ENCODE data around the gene TGOLN2. TPM values are rescaled to one million over a fixed set of nuclear protein-coding genes. Genes with fewer than 3 reads are reported as not detected.
A peak's percentile ranks its signal among the peaks of the same experiment; 100 is the strongest.

Gene TGOLN2
- total RNA-seq, 1 experiment from 2014 or later: 56.0 TPM

GRCh38 chr2:85269959-85270358, 57.8 kb downstream of the TGOLN2 start:
- H3K27ac ChIP-seq (ENCODE audit: low read depth, low read length, poor library complexity, severe bottlenecking): peak overlapping the region; percentile 45
- H3K9me3 ChIP-seq (ENCODE audit: low read depth, low read length, poor library complexity, severe bottlenecking): no peaks in the 10 kb centered on the region
- no peak for TF ChIP-seq CTCF (conservative IDR thresholded peaks at IDR 0.05; ENCODE audit: low read depth, low read length)
- TF ChIP-seq EZH2 (IDR thresholded peaks at IDR 0.05; ENCODE audit: borderline replicate concordance, low read depth, low read length, poor library complexity, severe bottlenecking): no peak
- CTCF ChIA-PET: no interaction called here
- no peaks in the 10 kb centered on the region for H3K36me3 ChIP-seq (ENCODE audit: insufficient read depth, low read length, poor library complexity, severe bottlenecking)
- H3K4me1 ChIP-seq (ENCODE audit: insufficient read depth, low read length, poor library complexity, severe bottlenecking): peaks cover 29% of the 10 kb centered on the region
- DNase-seq (ENCODE audit: low spot score): no peak
- no peak overlapping the region for H3K4me3 ChIP-seq (ENCODE audit: low read depth, low read length, poor library complexity, severe bottlenecking)
- BruUV-seq (replicated peaks): no TSS peak
- POLR2A ChIA-PET (ENCODE audit: low non-redundant PET): interaction anchor here (0.6 kb wide), 1 partner anchor 19 kb away, joined by 3 read pairs; no protein-coding TSS in a partner anchor
- H3K27me3 ChIP-seq (replicated peaks; ENCODE audit: insufficient read depth, low read depth, low read length, poor library complexity): no peaks in the 10 kb centered on the region
- intact Hi-C loops (cut with micrococcal nuclease; ENCODE audit: unreplicated experiment): no loop called here

Other genes starting within 250 kb of the TGOLN2 start
- 21.9 and 29.3 TPM in 2 replicates for gene TCF7L1, start 194.6 kb downstream of the TGOLN2 start, total RNA-seq (2021)
- 28.4 and 30.4 TPM in 2 replicates for gene RETSAT, start 26.5 kb upstream of the TGOLN2 start, total RNA-seq (2021)
- gene ELMOD3, start 26.8 kb upstream of the TGOLN2 start, total RNA-seq (2021): 13.0 and 16.4 TPM in 2 replicates
- 152 and 156 TPM in 2 replicates for gene CAPG, start 82.4 kb upstream of the TGOLN2 start, total RNA-seq (2021)
- gene SH2D6, start 90.7 kb upstream of the TGOLN2 start, total RNA-seq (2021): 0.52 and 1.1 TPM in 2 replicates
- 355 and 408 TPM in 2 replicates for gene MAT2A, start 211.2 kb upstream of the TGOLN2 start, total RNA-seq (2021)
- gene GGCX, start 233.5 kb upstream of the TGOLN2 start, total RNA-seq (2021): 60.5 and 61.8 TPM in 2 replicates
- not detected in 2 replicates for gene VAMP8, start 249.6 kb upstream of the TGOLN2 start, total RNA-seq (2021)

All from A673 (cell line).